Stimulated activated CD4-positive, alpha-beta T cell treated with anti-CD3 and anti-CD28 coated beads, TNF-alpha, amount 100 ng/mL, for 48 hours (primary cell): Measurements from ENCODE around the gene DBN1.
"Not testable (repeated sequence)": the region's sequence is repeated elsewhere in the genome, so short reads cannot be mapped to it uniquely, and the experiment has no call there.

Experiments
- DNase-seq, 3 donors: peaks; one replicate each; pipeline ENCODE4 v3.0.0-alpha.2; 2020; ENCODE audit warnings: low read depth in 3 of 3

Gene DBN1

DNA sequence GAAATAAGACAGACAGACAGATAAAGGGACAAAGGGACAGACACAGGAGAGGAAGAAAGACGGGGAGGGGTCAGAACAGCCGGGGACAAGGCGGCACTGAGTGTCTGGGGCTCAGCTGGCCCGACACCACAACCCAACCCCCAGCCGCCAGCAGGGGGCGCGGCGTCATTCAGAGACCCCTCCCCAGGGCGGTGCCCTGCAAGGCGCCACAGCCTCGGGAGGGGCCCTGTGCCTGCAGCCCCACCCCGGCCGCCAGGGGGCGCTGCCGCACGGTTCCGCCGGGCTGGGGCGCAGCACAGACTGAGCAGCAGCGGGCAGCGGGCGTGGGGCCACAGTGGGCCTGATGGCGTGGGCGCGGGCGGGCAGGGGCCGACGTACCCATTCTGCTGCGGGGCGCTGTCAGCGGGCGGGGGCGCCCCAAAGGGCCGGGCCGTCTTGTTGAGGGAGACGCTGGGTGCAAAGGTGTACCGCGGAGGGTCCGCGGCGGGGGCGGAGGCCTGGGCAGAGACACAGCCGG lies 18.1 kb upstream of the DBN1 start:
- DNase-seq: no peak

DNA sequence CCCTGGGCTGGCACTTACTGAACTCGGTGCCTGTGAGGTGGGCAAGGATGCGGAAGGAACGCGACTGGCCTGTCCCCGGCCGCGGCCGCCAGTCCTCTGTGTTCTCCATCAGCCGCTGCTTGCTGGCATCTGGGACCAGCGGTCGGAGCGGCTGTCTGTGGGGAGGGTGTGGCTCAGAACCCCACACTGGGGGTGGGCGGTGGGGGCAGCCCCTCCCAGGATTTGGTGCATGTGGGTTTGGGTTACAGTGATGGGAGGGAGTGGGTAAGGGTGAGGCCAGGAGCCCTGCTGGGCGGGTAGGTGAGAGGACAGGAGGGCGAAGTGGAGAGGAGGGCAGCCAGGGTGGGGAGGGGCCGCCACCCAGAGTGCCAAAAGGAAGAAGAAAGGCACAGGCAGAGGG lies 17.6 kb upstream of the DBN1 start:
- no peak for DNase-seq

DNA sequence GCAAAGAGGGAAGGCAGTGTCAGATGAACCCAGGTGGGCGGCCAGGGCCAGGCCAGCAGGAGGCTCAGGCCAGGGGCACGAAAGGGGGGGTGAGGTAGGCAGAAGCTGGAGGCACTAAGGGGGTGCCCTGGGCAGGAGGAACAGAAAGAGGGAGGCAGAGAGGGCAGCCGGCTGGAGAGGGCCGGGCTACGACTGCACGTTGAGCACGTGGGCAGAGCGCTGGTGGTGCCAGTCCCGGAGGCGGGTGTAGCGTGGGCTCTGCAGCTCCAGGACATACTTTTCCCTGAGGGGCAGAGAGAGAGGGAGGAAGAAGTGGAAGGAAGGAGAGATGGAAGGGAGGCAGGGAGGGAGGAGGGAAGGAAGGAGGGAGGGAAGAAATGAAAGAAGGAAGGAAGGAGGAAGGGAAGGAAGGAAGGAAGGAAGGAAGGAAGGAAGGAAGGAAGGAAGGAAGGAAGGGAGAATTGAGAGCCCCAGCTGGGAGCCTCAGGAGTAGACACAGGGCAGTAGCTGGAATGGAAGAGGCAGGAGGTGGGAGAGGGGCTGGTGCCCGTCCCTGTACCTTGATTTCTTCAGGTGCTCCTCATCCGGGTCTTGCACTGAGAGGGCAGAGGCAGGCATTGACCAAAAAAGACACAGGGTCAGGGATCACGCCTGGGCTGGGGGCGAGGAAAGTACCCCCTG lies 17.0 kb upstream of the DBN1 start:
- DNase-seq: no peak

DNA sequence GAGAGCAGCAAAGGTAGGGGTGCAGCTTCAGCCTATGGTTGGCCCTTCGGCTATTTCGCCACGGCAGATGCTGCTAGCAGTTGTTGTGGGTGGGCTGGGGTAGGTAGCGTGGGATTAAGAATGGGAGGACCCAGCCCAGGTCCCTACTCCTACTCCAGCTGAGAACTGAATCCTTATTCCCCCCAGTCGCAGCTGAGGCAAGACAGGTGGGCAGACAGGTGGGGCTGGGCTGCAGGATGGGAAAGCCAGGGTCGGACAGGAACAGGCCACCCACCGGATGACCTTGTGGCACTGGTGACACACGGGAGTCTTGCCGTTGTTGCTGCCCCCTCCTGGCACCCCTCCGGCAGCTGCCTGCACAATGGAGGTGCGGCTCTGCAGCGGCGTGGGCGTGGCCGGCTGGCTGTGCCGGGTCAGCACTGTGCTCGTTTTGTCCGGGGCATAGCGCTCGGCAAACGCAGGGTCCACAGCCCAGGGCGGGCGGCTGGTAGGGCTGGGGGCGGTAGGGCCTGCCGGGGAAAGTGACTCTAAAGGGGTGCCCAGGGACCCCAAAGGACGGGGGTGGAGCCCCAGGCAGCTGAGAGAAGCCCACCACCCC lies 15.8 kb upstream of the DBN1 start:
- no peak for DNase-seq

GRCh38 chr5:177487975-177488374 lies 14.5 kb upstream of the DBN1 start:
- DNase-seq: no peak

DNA sequence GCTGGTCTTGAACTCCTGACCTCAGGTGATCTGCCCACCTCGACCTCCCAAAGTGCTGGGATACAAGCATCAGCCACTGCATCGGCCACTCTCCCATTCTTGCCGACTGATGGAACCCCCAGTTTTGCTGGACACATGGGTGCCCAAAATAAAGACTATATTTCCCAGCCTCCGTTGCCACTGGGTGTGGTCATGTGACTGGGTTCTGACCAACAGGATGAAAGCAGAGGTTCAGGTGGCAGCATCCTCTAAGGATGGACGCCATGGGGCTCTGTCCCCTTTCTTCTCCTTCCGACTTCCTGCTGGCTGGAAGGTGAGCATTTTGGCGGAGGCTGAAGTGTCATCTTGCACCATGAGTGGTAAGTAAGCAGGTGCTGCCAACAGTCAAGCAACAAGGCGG lies 13.7 kb upstream of the DBN1 start:
- no peak for DNase-seq

DNA sequence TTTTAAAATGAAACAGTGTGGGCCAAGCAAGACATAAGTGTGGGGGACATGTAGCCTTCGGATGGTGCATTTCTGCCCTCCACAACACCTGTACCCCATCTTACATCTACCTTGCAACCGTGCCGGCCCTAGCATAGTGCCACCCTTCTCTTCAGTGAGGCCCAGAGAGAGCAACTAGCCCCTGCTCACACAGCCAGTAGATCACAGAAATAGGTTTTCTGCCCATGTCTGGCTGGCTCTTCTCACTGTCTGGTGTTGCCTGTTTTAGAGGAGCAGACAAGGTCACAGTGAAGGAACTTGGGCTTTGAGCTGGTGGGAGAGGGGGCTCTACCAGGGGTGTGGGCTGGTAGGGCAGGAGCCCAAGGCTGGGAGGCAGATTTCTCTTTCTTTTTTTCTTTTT lies 12.8 kb upstream of the DBN1 start:
- DNase-seq: no peak

DNA sequence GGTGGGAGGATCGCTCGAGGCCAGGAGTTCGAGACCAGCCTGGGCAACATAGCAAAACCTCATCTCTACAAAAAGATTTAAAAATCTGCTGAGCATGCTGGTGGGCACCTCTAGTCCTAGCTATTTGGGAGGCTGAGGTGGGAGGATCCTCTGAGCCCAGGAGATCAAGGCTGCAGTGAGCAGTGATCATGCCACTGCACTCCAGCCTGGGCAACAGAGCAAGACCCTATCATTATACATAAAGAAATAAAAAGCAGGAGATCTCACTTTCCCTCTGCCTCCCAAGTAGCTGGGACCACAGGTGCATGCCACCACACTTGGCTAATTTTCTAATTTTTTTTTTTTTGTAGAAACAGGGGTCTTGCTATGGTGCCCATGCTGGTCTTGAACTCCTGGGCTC lies 12.3 kb upstream of the DBN1 start:
- not testable (repeated sequence) for DNase-seq

DNA sequence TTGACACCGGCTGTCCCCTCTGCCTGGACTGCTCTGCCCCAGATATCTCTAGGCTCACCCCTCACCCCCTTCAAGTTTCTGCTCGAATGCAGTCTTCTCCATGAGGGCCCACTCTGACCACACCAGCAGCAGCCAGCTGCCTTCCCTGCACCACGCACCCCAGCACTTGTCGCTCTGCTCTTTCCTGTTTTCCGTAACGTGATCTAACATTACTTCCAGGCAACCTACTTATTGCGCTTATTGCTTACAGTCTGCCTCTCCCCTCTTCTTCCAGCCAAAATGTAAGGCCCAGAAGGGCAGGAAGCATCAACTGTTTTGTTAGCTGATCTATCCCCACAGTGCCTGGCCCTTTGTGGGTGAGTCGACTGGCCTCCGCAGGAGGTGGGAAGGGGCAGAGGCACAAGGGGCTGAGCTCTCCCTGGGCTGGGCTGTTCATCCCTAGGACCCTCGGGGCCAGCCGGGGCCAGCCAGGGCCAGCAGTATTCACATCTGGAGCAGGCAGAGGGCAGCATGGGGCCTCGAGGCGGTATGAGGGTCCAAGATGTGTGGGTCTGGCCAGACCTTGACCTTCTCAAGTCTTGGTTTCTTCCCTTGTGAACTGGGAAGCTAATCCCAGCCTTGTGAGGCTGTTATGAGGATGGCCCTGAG lies 11.6 kb upstream of the DBN1 start:
- DNase-seq: no peak

DNA sequence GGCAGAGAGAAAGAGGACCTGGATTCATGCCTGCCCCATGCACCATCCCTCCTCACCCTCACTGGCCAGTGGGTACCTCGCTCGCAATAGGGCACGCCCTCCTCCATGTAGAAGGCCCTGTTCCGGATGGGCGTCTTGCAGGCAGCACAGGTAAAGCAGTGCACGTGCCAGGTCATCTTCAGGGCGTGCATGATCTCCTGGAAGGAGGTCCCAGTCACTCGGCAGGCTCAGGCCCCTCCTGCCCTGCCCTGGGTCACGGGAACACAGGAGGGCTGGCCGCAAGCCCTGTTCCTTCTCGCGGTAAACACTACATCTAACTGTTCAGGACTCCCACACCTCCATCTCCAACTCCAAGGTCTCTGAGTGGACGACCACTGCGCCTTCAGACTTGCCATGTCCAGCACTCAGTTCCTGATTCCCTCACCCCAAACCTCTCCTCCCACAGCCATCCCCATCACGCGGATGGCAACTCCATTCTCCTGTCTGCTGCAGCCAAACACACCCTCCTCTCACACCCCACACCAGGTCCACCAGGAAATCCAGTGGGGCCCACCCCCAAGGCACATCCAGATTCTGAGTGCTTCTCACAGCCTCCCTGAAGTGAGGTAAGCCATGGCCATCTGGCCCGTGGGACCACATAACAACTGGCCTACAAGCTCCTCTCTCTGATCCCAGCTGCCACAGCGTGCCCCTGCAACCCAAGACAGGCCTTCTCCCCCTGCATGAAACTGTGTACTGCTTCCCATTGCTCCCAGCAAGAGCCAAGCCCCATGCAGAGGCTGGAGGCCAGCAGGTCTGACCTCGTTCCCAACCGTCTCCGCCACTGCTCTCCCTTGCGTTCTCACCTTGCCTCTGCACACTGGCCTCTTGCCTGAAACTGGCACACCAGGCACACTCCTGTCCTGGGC lies 10.8 kb upstream of the DBN1 start:
- no peak for DNase-seq

- no peak for DNase-seq
Measured at GRCh38 chr5:177483042-177483441, 9.6 kb upstream of the DBN1 start.

- DNase-seq: no peak
Measured at GRCh38 chr5:177482359-177482795, 8.9 kb upstream of the DBN1 start.

GRCh38 chr5:177479774-177480173 lies 6.3 kb upstream of the DBN1 start:
- DNase-seq: no peak

DNA sequence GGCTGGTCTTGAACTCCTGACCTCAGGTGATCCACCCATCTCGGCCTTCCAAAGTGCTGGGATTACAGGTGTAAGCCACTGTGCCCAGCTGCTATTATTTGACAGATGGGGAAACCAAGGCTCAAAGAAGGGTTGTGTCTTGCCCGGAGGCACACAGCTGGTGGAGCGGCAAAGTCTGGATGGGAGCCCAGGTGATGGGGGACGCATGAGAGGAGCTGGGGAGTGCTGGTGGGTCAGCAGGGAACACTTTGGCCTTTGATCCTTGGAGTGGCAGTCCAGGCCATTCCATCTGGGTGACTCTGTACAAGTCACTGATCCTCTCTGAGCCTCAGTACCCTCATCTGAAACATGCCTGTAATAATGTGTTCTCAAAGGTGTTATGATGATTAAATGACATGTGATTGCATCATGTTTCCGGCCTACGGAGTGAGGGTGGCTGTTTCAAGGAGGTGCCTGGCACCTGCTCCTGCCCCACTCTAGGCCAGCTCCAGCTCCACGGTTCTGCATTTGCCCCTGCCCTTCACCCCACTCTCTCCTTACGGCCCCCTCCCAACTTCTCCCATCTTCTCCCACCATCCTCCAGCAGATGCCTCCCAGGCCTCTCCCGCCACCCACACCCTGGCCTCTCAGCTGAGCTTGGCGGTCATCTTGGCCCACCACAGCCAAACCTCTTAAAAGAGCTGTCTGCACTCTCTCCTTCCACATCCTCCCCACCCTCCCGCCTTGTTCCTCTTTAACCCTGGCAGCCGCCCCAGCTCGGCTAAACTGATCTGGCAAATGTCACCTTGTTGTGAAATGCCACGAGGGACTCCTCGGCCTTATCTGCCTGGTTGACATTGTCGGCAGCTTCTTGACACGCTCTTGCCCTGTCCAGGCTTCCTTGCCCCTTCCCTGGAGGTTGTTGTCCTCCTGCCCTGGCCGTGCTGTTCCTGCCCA lies 5.5 kb upstream of the DBN1 start:
- no peak for DNase-seq

GRCh38 chr5:177477701-177478477 lies 4.5 kb upstream of the DBN1 start:
- no peak for DNase-seq

DNA sequence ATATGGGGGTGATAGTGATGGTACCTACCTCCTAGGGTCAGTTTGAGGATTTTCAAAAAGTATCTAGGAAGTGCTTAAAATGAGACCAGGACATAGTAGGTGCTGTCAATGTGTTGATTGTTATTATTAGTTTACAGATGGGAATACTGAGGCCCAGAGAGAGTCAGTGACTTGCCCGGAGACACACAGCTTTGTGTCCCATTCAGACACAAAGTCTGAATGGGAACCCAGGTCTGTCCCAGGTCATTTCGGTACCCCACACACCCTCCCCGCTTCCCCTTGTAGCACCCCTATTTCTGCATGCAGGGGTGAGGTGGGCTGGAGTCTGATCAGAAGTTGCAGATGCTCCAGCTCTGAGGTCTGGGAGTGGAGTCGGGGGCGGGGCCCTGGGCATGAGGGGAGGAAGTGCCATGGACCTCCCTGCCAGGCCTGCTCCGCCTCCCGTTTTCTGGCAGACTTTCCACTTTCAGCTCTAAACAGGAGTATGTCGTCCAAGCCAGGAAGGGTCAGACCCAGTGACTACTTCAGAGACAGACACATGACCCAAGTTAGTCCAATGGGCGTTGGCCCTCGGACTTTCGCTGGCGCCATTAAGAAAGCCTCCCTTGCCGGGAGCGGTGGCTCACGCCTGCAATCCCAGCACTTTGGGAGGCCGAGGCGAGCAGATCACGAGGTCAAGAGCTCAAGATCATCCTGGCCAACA lies 3.2 kb upstream of the DBN1 start:
- no peak for DNase-seq

- DNase-seq: no peak
Measured at GRCh38 chr5:177475563-177476427, 2.4 kb upstream of the DBN1 start.

DNA sequence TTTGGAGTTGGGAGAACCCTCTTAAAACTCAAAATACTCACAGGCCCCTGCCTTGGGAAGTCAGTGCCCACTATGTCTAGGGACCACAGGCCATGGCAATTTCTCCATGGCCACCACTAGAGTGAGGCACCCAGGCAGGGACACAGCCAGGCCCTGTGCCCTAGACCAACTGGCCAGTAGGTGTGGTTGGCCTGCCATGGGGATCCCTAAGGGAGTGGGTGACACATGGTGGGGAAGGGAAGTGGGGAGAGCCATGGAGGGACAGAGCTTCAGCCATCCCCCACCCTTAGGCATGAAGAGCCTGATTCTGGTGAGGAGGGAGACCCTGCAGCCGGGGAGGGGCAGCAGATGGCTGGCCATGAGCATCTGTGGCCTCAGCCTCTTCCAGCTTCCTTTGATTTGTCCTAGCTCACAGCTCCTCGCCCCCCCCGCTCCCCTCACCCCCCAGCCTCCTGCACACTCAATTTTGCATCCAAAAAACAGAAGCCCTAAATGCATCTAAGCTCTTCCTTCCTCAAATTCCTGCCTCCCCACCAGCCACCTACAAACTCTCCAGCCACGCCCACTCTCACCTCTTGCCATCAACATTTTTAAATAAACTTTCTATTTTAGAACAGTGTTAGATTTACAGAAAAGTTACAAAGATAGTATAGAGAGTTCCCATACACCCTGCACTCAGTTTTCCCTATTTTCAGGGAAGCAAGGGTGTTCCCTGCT lies 1.6 kb upstream of the DBN1 start:
- DNase-seq: no peak
